Measurements from ENCODE around the gene LINC01488. TPM values are rescaled to one million over a fixed set of nuclear protein-coding genes. Genes with fewer than 3 reads are reported as not detected.

Gene LINC01488
- total and polyA plus RNA-seq, 2 experiments from 2014 or later: not detected

DNA sequence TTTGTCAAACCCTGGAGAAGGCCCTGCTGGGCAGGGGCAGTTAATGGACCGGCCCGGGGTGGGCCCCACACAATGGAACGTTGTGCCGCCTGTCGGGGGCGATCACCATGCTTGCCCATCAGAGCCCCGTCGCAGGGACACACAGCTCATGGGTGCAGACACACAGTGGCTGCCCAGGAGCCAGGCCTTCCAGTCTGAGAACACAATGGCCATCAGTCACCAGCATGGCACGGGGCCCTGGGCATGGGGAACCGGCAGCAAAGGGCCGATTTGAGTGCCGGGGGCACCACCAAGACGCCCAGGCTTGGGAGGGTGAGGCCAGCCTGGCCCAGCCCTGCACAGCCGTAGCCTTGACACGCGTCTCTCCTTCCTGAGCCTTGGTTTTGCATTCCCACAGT lies 7.1 kb downstream of the LINC01488 start:
- Histone ChIP-seq H3K79me2 (replicated peaks; ENCODE audit: insufficient read depth) (no peaks in the 10 kb centered on the region), H3K4me2 (no peak overlapping the region), H2AFZ (no peak overlapping the region), H3K4me3 (no peak overlapping the region), H4K20me1 (replicated peaks; ENCODE audit: insufficient read depth) (no peaks in the 10 kb centered on the region), H3K36me3 (ENCODE audit: insufficient read depth) (no peaks in the 10 kb centered on the region), H3K4me1 (ENCODE audit: insufficient read depth) (no peaks in the 10 kb centered on the region), H3K9me2 (ENCODE audit: insufficient read depth) (no peaks in the 10 kb centered on the region), H3K27me3 (ENCODE audit: insufficient read depth) (no peaks in the 10 kb centered on the region), H3F3A (replicated peaks; ENCODE audit: low read depth) (no peaks in the 10 kb centered on the region), H3K27ac (ENCODE audit: low read depth) (no peak overlapping the region)
- peaks cover 12% of the 10 kb centered on the region for H3K27me3 Mint-ChIP-seq (ENCODE audit: insufficient read depth, low read depth, poor library complexity)
- TF ChIP-seq, protein P1, sequence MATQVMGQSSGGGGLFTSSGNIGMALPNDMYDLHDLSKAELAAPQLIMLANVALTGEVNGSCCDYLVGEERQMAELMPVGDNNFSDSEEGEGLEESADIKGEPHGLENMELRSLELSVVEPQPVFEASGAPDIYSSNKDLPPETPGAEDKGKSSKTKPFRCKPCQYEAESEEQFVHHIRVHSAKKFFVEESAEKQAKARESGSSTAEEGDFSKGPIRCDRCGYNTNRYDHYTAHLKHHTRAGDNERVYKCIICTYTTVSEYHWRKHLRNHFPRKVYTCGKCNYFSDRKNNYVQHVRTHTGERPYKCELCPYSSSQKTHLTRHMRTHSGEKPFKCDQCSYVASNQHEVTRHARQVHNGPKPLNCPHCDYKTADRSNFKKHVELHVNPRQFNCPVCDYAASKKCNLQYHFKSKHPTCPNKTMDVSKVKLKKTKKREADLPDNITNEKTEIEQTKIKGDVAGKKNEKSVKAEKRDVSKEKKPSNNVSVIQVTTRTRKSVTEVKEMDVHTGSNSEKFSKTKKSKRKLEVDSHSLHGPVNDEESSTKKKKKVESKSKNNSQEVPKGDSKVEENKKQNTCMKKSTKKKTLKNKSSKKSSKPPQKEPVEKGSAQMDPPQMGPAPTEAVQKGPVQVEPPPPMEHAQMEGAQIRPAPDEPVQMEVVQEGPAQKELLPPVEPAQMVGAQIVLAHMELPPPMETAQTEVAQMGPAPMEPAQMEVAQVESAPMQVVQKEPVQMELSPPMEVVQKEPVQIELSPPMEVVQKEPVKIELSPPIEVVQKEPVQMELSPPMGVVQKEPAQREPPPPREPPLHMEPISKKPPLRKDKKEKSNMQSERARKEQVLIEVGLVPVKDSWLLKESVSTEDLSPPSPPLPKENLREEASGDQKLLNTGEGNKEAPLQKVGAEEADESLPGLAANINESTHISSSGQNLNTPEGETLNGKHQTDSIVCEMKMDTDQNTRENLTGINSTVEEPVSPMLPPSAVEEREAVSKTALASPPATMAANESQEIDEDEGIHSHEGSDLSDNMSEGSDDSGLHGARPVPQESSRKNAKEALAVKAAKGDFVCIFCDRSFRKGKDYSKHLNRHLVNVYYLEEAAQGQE (IDR thresholded peaks at IDR 0.05; ENCODE audit: unreplicated experiment): no peak
- no peak for TF ChIP-seq ZNF331 (CRISPR knock-in tag; IDR thresholded peaks at IDR 0.05; ENCODE audit: low read depth)
- TF ChIP-seq, protein P2, sequence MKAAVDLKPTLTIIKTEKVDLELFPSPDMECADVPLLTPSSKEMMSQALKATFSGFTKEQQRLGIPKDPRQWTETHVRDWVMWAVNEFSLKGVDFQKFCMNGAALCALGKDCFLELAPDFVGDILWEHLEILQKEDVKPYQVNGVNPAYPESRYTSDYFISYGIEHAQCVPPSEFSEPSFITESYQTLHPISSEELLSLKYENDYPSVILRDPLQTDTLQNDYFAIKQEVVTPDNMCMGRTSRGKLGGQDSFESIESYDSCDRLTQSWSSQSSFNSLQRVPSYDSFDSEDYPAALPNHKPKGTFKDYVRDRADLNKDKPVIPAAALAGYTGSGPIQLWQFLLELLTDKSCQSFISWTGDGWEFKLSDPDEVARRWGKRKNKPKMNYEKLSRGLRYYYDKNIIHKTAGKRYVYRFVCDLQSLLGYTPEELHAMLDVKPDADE (IDR thresholded peaks at IDR 0.05): no peak
- no peak for TF ChIP-seq NANOG (IDR thresholded peaks at IDR 0.05; ENCODE audit: borderline replicate concordance)
- TF ChIP-seq EZH2phosphoT487 (IDR thresholded peaks at IDR 0.05; ENCODE audit: unreplicated experiment): no peak
- TF ChIP-seq POLR2AphosphoS5 (IDR thresholded peaks at IDR 0.05; ENCODE audit: low read depth): no peak
- TF ChIP-seq, protein P3, sequence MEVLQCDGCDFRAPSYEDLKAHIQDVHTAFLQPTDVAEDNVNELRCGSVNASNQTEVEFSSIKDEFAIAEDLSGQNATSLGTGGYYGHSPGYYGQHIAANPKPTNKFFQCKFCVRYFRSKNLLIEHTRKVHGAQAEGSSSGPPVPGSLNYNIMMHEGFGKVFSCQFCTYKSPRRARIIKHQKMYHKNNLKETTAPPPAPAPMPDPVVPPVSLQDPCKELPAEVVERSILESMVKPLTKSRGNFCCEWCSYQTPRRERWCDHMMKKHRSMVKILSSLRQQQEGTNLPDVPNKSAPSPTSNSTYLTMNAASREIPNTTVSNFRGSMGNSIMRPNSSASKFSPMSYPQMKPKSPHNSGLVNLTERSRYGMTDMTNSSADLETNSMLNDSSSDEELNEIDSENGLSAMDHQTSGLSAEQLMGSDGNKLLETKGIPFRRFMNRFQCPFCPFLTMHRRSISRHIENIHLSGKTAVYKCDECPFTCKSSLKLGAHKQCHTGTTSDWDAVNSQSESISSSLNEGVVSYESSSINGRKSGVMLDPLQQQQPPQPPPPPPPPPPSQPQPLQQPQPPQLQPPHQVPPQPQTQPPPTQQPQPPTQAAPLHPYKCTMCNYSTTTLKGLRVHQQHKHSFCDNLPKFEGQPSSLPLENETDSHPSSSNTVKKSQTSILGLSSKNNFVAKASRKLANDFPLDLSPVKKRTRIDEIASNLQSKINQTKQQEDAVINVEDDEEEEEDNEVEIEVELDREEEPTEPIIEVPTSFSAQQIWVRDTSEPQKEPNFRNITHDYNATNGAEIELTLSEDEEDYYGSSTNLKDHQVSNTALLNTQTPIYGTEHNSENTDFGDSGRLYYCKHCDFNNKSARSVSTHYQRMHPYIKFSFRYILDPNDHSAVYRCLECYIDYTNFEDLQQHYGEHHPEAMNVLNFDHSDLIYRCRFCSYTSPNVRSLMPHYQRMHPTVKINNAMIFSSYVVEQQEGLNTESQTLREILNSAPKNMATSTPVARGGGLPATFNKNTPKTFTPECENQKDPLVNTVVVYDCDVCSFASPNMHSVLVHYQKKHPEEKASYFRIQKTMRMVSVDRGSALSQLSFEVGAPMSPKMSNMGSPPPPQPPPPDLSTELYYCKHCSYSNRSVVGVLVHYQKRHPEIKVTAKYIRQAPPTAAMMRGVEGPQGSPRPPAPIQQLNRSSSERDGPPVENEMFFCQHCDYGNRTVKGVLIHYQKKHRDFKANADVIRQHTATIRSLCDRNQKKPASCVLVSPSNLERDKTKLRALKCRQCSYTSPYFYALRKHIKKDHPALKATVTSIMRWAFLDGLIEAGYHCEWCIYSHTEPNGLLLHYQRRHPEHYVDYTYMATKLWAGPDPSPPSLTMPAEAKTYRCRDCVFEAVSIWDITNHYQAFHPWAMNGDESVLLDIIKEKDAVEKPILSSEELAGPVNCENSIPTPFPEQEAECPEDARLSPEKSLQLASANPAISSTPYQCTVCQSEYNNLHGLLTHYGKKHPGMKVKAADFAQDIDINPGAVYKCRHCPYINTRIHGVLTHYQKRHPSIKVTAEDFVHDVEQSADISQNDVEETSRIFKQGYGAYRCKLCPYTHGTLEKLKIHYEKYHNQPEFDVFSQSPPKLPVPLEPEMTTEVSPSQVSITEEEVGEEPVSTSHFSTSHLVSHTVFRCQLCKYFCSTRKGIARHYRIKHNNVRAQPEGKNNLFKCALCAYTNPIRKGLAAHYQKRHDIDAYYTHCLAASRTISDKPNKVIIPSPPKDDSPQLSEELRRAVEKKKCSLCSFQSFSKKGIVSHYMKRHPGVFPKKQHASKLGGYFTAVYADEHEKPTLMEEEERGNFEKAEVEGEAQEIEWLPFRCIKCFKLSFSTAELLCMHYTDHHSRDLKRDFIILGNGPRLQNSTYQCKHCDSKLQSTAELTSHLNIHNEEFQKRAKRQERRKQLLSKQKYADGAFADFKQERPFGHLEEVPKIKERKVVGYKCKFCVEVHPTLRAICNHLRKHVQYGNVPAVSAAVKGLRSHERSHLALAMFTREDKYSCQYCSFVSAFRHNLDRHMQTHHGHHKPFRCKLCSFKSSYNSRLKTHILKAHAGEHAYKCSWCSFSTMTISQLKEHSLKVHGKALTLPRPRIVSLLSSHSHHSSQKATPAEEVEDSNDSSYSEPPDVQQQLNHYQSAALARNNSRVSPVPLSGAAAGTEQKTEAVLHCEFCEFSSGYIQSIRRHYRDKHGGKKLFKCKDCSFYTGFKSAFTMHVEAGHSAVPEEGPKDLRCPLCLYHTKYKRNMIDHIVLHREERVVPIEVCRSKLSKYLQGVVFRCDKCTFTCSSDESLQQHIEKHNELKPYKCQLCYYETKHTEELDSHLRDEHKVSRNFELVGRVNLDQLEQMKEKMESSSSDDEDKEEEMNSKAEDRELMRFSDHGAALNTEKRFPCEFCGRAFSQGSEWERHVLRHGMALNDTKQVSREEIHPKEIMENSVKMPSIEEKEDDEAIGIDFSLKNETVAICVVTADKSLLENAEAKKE (CRISPR knock-in tag; IDR thresholded peaks at IDR 0.05): no peak
- no peak for TF ChIP-seq CREB1 (CRISPR knock-in tag; IDR thresholded peaks at IDR 0.05; ENCODE audit: low read depth)
- no peak for TF ChIP-seq JUNB (IDR thresholded peaks at IDR 0.05; ENCODE audit: unreplicated experiment)
- TF ChIP-seq, protein P4, sequence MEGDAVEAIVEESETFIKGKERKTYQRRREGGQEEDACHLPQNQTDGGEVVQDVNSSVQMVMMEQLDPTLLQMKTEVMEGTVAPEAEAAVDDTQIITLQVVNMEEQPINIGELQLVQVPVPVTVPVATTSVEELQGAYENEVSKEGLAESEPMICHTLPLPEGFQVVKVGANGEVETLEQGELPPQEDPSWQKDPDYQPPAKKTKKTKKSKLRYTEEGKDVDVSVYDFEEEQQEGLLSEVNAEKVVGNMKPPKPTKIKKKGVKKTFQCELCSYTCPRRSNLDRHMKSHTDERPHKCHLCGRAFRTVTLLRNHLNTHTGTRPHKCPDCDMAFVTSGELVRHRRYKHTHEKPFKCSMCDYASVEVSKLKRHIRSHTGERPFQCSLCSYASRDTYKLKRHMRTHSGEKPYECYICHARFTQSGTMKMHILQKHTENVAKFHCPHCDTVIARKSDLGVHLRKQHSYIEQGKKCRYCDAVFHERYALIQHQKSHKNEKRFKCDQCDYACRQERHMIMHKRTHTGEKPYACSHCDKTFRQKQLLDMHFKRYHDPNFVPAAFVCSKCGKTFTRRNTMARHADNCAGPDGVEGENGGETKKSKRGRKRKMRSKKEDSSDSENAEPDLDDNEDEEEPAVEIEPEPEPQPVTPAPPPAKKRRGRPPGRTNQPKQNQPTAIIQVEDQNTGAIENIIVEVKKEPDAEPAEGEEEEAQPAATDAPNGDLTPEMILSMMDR (conservative IDR thresholded peaks at IDR 0.05; ENCODE audit: low read depth in 2 of 2): no peak
- no peak for TF ChIP-seq EZH2 (IDR thresholded peaks at IDR 0.05; ENCODE audit: low read depth, unreplicated experiment)
- TF ChIP-seq STAT1 (IDR thresholded peaks at IDR 0.05; ENCODE audit: unreplicated experiment): no peak
- TF ChIP-seq ZNF114 (CRISPR knock-in tag; IDR thresholded peaks at IDR 0.05): no peak
- peaks cover 10% of the 10 kb centered on the region; the same call in 2 of the 3 replicates for H3K4me1 Mint-ChIP-seq
- no peaks in the 10 kb centered on the region for H3K36me3 Mint-ChIP-seq (ENCODE audit: low read depth)
- DNase-seq (ENCODE audit: low spot score) (no peak), ATAC-seq (no peak)
- H3K9me3 Mint-ChIP-seq: no peaks in the 10 kb centered on the region; the same call in 2 of the 3 replicates
- H3K27ac Mint-ChIP-seq: no peak overlapping the region
- H3K4me3 Mint-ChIP-seq: no peak overlapping the region
